Transverse colon (tissue), 4 donors: ENCODE data around the gene PINK1. TPM values are rescaled to one million over a fixed set of nuclear protein-coding genes. Genes with fewer than 3 reads are reported as not detected.

Experiments
- DNase-seq: peaks from one replicate; pipeline ENCODE4 v3.0.0-alpha.2; 2019
- H3K27ac ChIP-seq, 4 donors: fragments of 200-600 bp; sonication (generic); 2 replicates each; pipeline ENCODE4 v1.5.1; 2016 to 2018; ENCODE audit warnings: inconsistent platforms in 4 of 4
- H3K27me3 ChIP-seq: fragments of 200-600 bp; sonication (generic); 2 replicates; pipeline ENCODE4 v1.5.1; 2017; ENCODE audit warnings: inconsistent platforms
- H3K36me3 ChIP-seq, 4 donors: fragments of 200-600 bp; sonication (generic); 2 replicates each; pipeline ENCODE4 v1.5.1; 2017 to 2019; ENCODE audit warnings: inconsistent platforms in 4 of 4
- H3K4me1 ChIP-seq, 4 donors: fragments of 200-600 bp; sonication (generic); 2 replicates each; pipeline ENCODE4 v1.5.1; 2017 to 2020; ENCODE audit warnings: inconsistent platforms in 4 of 4
- H3K4me3 ChIP-seq, 4 donors: fragments of 200-600 bp; sonication (generic); 1 replicate in 1 of 4; 2 replicates in 3 of 4; pipeline versions ENCODE4 v1.5.1 to v1.6.1; 2017 to 2019; ENCODE audit warnings: inconsistent platforms in 4 of 4
- H3K9me3 ChIP-seq, 2 donors: fragments of 200-600 bp; sonication (generic); 2 replicates each; pipeline ENCODE4 v1.5.1; 2017 to 2019; ENCODE audit warnings: inconsistent platforms in 2 of 2
- EP300 ChIP-seq: sonication (generic); formaldehyde crosslinking; IDR thresholded peaks from one replicate; pipeline ENCODE4 v1.6.1; 2017; ENCODE audit warnings: antibody characterized with exemption, low read depth
- POLR2A ChIP-seq: fragments of 450-650 bp; IDR thresholded peaks from one replicate; pipeline ENCODE4 v1.6.1; 2016; ENCODE audit warnings: antibody characterized with exemption, mild to moderate bottlenecking, moderate library complexity
- POLR2AphosphoS5 ChIP-seq, 3 donors: sonication (generic); formaldehyde crosslinking; IDR thresholded peaks; one replicate each; pipeline ENCODE4 v1.6.1; 2016; ENCODE audit warnings: antibody characterized with exemption in 3 of 3
- WGBS, 2 donors: methylation state at CpG; one replicate each; pipeline ENCODE4 v1.1.5; 2018; ENCODE audit warnings: low coverage in 1 of 2; 5-methylcytosine and 5-hydroxymethylcytosine counted together
- in situ Hi-C, 4 donors: fragments of 200-750 bp; cut with MboI; loops; one replicate each; pipeline versions ENCODE4 v1.15.0 to v1.15.1; 2017; ENCODE audit warnings: low sequenced_read_pairs in 3 of 4, low pct_ligation_motif_present in 1 of 4, low pct_unique_long_range_greater_than_20kb in 1 of 4
- intact Hi-C: fragments of 100-400 bp; cut with DNase I; formaldehyde crosslinking; loops from one replicate; pipeline ENCODE4 v1.15.1; 2023; ENCODE audit warnings: low total_unique reads
- total RNA-seq, 4 donors: library from RNA; depleted of rRNA; stranded (reverse); fragments of >200 nt; gene quantifications; one replicate each; pipeline ENCODE4 v1.1.0, GENCODE V29; 2016
- TF ChIP-seq, protein P1 (sequence below), 5 experiments: fragments of 200-600 bp in 3 of 5; fragments of 450-650 bp in 2 of 5; sonication (generic) in 3 of 5; IDR thresholded peaks; 1 replicate in 2 of 5; 2 replicates in 3 of 5; pipeline ENCODE4 v1.5.1; 2016 to 2017; ENCODE audit warnings: antibody characterized with exemption in 5 of 5, inconsistent platforms in 3 of 5, mild to moderate bottlenecking in 2 of 5, moderate library complexity in 1 of 5

PINK1 gene
- total RNA-seq, 4 donors from 2014 or later, result 122 to 235 (median 192) TPM

DNA sequence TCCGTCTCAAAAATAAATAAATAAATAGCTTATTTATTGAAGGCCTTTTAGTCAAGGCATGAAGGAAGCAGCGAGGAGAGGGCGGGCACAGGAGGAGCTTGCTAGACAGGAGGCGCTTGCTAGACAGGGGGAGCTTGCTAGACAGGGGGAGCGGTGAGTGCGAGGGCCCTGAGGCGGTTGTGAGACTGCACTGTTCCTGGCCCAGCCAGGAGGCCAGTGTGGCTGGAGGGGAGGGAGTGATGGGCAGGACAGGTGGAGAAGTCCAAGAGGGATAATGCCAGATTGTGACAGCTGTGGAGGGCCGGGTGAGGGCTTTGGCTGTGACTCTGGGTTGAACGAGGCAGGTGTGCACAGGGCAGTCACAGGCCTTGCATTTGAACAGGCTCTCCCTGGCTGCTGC lies 66.3 kb downstream of the PINK1 start:
- no peak for DNase-seq
- no peak overlapping the region for H3K4me3 ChIP-seq
- 86% methylated on average over 9 of the region's 9 CpGs; no CpG with 5 or more reads in 1 of the 2 donors for WGBS, 2 donors

DNA sequence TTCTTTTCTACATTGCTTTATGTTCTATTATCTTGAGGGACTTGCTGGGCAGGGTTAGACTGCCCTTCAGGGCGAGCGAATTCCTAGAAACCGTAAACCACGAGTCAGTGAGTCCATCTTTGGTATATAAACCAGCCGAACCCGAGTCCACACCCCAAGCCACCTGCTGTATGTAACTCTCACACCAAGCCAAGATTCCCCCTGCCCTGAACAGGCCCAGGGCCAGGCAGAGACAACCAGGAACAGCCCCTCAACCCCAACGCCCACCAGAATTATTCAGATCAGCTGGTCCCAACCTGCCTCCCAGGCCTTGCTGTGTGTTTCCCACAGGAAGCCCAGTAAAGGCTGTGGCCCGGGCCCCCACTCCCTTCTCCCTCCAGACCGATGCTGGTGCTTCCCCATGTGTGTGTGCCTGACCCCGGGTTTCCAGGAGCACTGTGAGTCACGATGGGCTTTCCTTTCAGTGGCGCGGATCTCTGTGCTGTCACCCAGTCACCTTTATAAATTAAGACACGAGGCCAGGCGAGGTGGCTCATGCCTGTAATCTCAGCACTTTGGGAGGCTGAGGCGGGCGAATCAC lies 67.5 kb downstream of the PINK1 start:
- Histone ChIP-seq H3K4me3 (no peak overlapping the region), H3K4me1 (peaks cover 0 to 12% (median 6%) of the 10 kb centered on the region in 4 donors), H3K36me3 (no peaks in the 10 kb centered on the region), H3K27ac (no peak overlapping the region), H3K27me3 (no peaks in the 10 kb centered on the region), H3K9me3 (no peaks in the 10 kb centered on the region)
- in situ Hi-C loops, result no loop called here
- 64 to 77% methylated on average over 5 to 17 of the region's 17 CpGs for WGBS, 2 donors
- no peak for DNase-seq
- no peak for TF ChIP-seq POLR2AphosphoS5 (IDR thresholded peaks at IDR 0.05)
- TF ChIP-seq, protein P1, sequence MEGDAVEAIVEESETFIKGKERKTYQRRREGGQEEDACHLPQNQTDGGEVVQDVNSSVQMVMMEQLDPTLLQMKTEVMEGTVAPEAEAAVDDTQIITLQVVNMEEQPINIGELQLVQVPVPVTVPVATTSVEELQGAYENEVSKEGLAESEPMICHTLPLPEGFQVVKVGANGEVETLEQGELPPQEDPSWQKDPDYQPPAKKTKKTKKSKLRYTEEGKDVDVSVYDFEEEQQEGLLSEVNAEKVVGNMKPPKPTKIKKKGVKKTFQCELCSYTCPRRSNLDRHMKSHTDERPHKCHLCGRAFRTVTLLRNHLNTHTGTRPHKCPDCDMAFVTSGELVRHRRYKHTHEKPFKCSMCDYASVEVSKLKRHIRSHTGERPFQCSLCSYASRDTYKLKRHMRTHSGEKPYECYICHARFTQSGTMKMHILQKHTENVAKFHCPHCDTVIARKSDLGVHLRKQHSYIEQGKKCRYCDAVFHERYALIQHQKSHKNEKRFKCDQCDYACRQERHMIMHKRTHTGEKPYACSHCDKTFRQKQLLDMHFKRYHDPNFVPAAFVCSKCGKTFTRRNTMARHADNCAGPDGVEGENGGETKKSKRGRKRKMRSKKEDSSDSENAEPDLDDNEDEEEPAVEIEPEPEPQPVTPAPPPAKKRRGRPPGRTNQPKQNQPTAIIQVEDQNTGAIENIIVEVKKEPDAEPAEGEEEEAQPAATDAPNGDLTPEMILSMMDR (IDR thresholded peaks at IDR 0.05), result no peak
- TF ChIP-seq POLR2A, result no peak
- TF ChIP-seq EP300, result no peak
- intact Hi-C loops, result no loop called here

More for the DNA sequence above, 66.3 kb downstream of the PINK1 start:
- Histone ChIP-seq H3K36me3 (no peaks in the 10 kb centered on the region), H3K27ac (no peak overlapping the region), H3K9me3 (no peaks in the 10 kb centered on the region), H3K27me3 (no peaks in the 10 kb centered on the region), H3K4me1 (peaks cover 0 to 12% (median 6%) of the 10 kb centered on the region in 4 donors)
- in situ Hi-C loops (loop anchor here (10.0 to 25.0 kb wide), 3 partner anchors 488 to 513 kb away; partner anchors contain the start of gene EIF4G3 (in 1 of the 4)), intact Hi-C loops (loop anchor here (5.0 kb wide), 1 partner anchor 498 kb away; no protein-coding TSS in a partner anchor)
- TF ChIP-seq EP300, result no peak
- no peak for TF ChIP-seq POLR2A
- TF ChIP-seq, protein P1 (IDR thresholded peaks at IDR 0.05), result no peak
- TF ChIP-seq POLR2AphosphoS5 (IDR thresholded peaks at IDR 0.05), result no peak

Other genes starting within 250 kb of the PINK1 start
- gene CAMK2N1, start 147.2 kb upstream of the PINK1 start, total RNA-seq, result 100 to 1,000 TPM in 1 of 4 donors, 10 to 100 TPM in 3; 74.3 to 126 (median 85.9) TPM
- gene MUL1, start 125.3 kb upstream of the PINK1 start, total RNA-seq, result 10 to 100 TPM; 21.9 to 53.9 (median 43.9) TPM
- gene FAM43B, start 80.9 kb upstream of the PINK1 start, total RNA-seq, result not detected
- 10 to 100 TPM in 3 of 4 donors, not detected in 1; 39.7 to 50.5 (median 43.1) TPM for gene CDA, start 44.4 kb upstream of the PINK1 start, total RNA-seq
- gene DDOST, start 27.9 kb downstream of the PINK1 start, total RNA-seq, result 100 to 1,000 TPM in 3 of 4 donors, 10 to 100 TPM in 1; 70.3 to 157 (median 105) TPM
- 10 to 100 TPM in 1 of 4 donors, under 1 TPM in 2, not detected in 1; 0.27 to 21.1 (median 0.79) TPM for gene KIF17, start 84.5 kb downstream of the PINK1 start, total RNA-seq
- gene SH2D5, start 99.2 kb downstream of the PINK1 start, total RNA-seq, result under 1 TPM in 1 of 4 donors, not detected in 3; 0.37 TPM
- 100 to 1,000 TPM; 143 to 272 (median 197) TPM for gene HP1BP3, start 153.8 kb downstream of the PINK1 start, total RNA-seq